Mesendoderm (in vitro differentiated cells): Measurements from ENCODE around the gene ERP29.
A peak's percentile ranks its signal among the peaks of the same experiment; 100 is the strongest.

Source experiments
- DNase-seq: peaks from one replicate; pipeline ENCODE4 v3.0.0; 2013
- H2AK5ac ChIP-seq: 2 replicates; pipeline ENCODE4 v1.6.1; 2013; ENCODE audit warnings: low read length, inconsistent platforms
- H2BK120ac ChIP-seq: 2 replicates; pipeline ENCODE4 v1.6.1; 2013; ENCODE audit warnings: low read depth, mild to moderate bottlenecking, low read length, moderate library complexity, mixed read lengths
- H2BK15ac ChIP-seq: replicated peaks from 2 replicates; pipeline ENCODE4 v1.6.1; 2013; ENCODE audit warnings: low read depth, mild to moderate bottlenecking, moderate library complexity
- H2BK5ac ChIP-seq: 2 replicates; pipeline ENCODE4 v1.6.1; 2013; ENCODE audit warnings: low read length, inconsistent platforms
- H3K18ac ChIP-seq: 2 replicates; pipeline ENCODE4 v1.6.1; 2013; ENCODE audit warnings: mild to moderate bottlenecking, low read length, mixed read lengths
- H3K23ac ChIP-seq: one replicate; pipeline ENCODE4 v1.6.1; 2013; ENCODE audit warnings: low read length
- H3K27ac ChIP-seq: 2 replicates; pipeline ENCODE4 v1.5.1; 2013; ENCODE audit warnings: low read depth, mild to moderate bottlenecking, inconsistent platforms, low read length, moderate library complexity
- H3K27me3 ChIP-seq: 2 replicates; pipeline ENCODE4 v1.6.1; 2013; ENCODE audit warnings: low read length, control low read depth, mild to moderate bottlenecking, inconsistent platforms; ENCODE audit not compliant: insufficient read depth, poor library complexity
- H3K36me3 ChIP-seq: 2 replicates; pipeline ENCODE4 v1.6.1; 2013; ENCODE audit warnings: low read length, inconsistent platforms; ENCODE audit not compliant: control insufficient read depth, insufficient read depth
- H3K4ac ChIP-seq: one replicate; pipeline ENCODE4 v1.6.1; 2013; ENCODE audit warnings: low read depth, mild to moderate bottlenecking, low read length, moderate library complexity
- H3K4me1 ChIP-seq: 2 replicates; pipeline ENCODE4 v1.6.1; 2013; ENCODE audit warnings: low read depth, low read length, inconsistent platforms; ENCODE audit not compliant: control insufficient read depth
- H3K4me2 ChIP-seq: 2 replicates; pipeline ENCODE4 v1.6.1; 2013; ENCODE audit warnings: low read length
- H3K4me3 ChIP-seq: 2 replicates; pipeline ENCODE4 v1.5.1; 2013; ENCODE audit warnings: mild to moderate bottlenecking, low read length
- H3K56ac ChIP-seq: one replicate; pipeline ENCODE4 v1.6.1; 2013; ENCODE audit warnings: low read length
- H3K79me1 ChIP-seq: 2 replicates; pipeline ENCODE4 v1.6.1; 2013; ENCODE audit warnings: low read length, inconsistent platforms
- H3K79me2 ChIP-seq: 2 replicates; pipeline ENCODE4 v1.6.1; 2013; ENCODE audit warnings: mild to moderate bottlenecking, low read length; ENCODE audit not compliant: control insufficient read depth, insufficient read depth
- H3K9ac ChIP-seq: 2 replicates; pipeline ENCODE4 v1.6.1; 2013; ENCODE audit warnings: low read length, inconsistent platforms
- H4K5ac ChIP-seq: one replicate; pipeline ENCODE4 v1.6.1; 2013; ENCODE audit warnings: low read length
- H4K8ac ChIP-seq: one replicate; pipeline ENCODE4 v1.6.1; 2013; ENCODE audit warnings: low read depth, mild to moderate bottlenecking, control low read depth, low read length, moderate library complexity
- WGBS: extraction: QIAGEN DNeasy Blood & Tissue Kit; methylation state at CpG from one replicate; pipeline ENCODE4 v1.1.7; 2013; ENCODE audit warnings: low lambda C conversion rate, missing lambda C conversion rate; ENCODE audit not compliant: insufficient coverage; ENCODE audit errors: extremely low coverage; 5-methylcytosine and 5-hydroxymethylcytosine counted together

The ERP29 gene

GRCh38 chr12:112011685-112012084 is 1.5 kb upstream of the ERP29 start:
- WGBS: no CpG with 5 or more reads among the region's 8 CpGs
- H3K79me2 ChIP-seq: peaks cover 29% of the 10 kb centered on the region
- no peak for DNase-seq
- H2BK120ac ChIP-seq: no peak overlapping the region
- no peak overlapping the region for H3K23ac ChIP-seq
- peak overlapping the region; percentile 99 for H3K9ac ChIP-seq
- H2AK5ac ChIP-seq: no peak overlapping the region
- peak overlapping the region; percentile 97 for H3K4me2 ChIP-seq
- H3K18ac ChIP-seq: no peak overlapping the region
- H2BK5ac ChIP-seq: no peak overlapping the region
- peaks cover 18% of the 10 kb centered on the region for H3K79me1 ChIP-seq
- no peak overlapping the region for H4K8ac ChIP-seq
- no peak overlapping the region for H3K27ac ChIP-seq
- no peak overlapping the region for H4K5ac ChIP-seq
- no peak overlapping the region for H3K4ac ChIP-seq
- H2BK15ac ChIP-seq: no peak overlapping the region
- no peaks in the 10 kb centered on the region for H3K27me3 ChIP-seq
- no peaks in the 10 kb centered on the region for H3K36me3 ChIP-seq
- peaks cover 2% of the 10 kb centered on the region for H3K4me1 ChIP-seq
- peak overlapping the region; percentile 100 for H3K56ac ChIP-seq
- no peak overlapping the region for H3K4me3 ChIP-seq

DNA sequence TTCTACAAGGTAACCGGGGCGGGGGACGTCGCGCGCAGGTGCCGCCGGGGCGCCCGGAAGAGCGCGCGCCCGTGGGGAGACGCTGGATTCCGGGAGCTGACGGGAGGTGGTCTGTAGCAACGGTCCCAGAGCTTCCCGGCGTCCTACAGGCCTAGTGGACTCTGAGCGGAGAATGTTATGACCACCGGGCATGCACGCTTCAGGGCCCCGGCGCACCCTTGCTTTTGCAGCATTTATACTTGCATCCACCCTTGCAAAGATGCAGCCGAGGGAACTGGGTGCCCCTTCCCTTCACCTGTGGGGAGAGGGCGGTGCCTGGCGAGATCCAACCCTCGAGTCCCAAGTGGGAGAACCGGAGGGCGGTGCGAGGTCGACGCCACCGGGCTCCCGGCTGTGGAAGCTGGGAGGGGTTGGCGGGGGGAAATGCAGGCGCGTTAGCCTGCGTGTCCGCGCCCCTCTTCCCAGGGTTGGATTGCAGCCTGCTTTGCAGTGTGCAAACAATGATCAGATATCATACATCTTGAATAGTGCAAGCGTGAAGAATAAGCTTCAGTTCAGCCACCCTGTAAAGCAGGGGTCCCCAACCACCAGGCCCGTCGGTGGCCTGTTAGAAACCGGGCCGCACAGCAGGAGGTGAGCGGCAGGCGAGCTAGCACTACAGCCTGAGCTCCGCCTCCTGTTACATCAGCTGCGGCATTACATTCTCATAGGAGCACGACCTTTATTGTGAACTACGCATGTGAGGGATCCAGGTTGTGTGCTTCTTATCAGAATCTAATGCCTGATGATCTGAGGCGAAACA is 576 bp downstream of the ERP29 start:
- peak overlapping the region; percentile 29 for H2BK5ac ChIP-seq
- peak overlapping the region; percentile 53 for H3K4me3 ChIP-seq
- peaks cover 19% of the 10 kb centered on the region for H3K79me1 ChIP-seq
- H3K56ac ChIP-seq: peak overlapping the region; percentile 86
- H2BK15ac ChIP-seq: no peak overlapping the region
- H3K27ac ChIP-seq: peak overlapping the region; percentile 79
- H4K8ac ChIP-seq: no peak overlapping the region
- peak overlapping the region; percentile 80 for H3K9ac ChIP-seq
- H3K18ac ChIP-seq: peak overlapping the region; percentile 34
- peaks cover 43% of the 10 kb centered on the region for H3K79me2 ChIP-seq
- WGBS: no CpG with 5 or more reads among the region's 54 CpGs
- no peak overlapping the region for H2AK5ac ChIP-seq
- no peaks in the 10 kb centered on the region for H3K27me3 ChIP-seq
- no peak overlapping the region for H4K5ac ChIP-seq
- H3K4ac ChIP-seq: peak overlapping the region; percentile 17
- DNase-seq: peak; percentile 91
- peak overlapping the region; percentile 68 for H3K4me2 ChIP-seq
- peaks cover 2% of the 10 kb centered on the region for H3K4me1 ChIP-seq
- peak overlapping the region; percentile 67 for H3K23ac ChIP-seq
- no peaks in the 10 kb centered on the region for H3K36me3 ChIP-seq
- no peak overlapping the region for H2BK120ac ChIP-seq

- no peak overlapping the region for H4K5ac ChIP-seq
- no peak overlapping the region for H3K9ac ChIP-seq
- peaks cover 1% of the 10 kb centered on the region for H3K36me3 ChIP-seq
- H3K4me2 ChIP-seq: no peak overlapping the region
- H2BK15ac ChIP-seq: no peak overlapping the region
- no peak overlapping the region for H3K18ac ChIP-seq
- WGBS: no CpG with 5 or more reads among the region's 6 CpGs
- H3K4ac ChIP-seq: no peak overlapping the region
- peaks cover 23% of the 10 kb centered on the region for H3K79me1 ChIP-seq
- H3K4me1 ChIP-seq: peaks cover 2% of the 10 kb centered on the region
- no peaks in the 10 kb centered on the region for H3K27me3 ChIP-seq
- no peak overlapping the region for H3K27ac ChIP-seq
- no peak overlapping the region for H4K8ac ChIP-seq
- no peak overlapping the region for H3K56ac ChIP-seq
- H2BK120ac ChIP-seq: no peak overlapping the region
- H2BK5ac ChIP-seq: no peak overlapping the region
- H3K79me2 ChIP-seq: peaks cover 50% of the 10 kb centered on the region
- no peak for DNase-seq
- H3K23ac ChIP-seq: no peak overlapping the region
- H3K4me3 ChIP-seq: no peak overlapping the region
- no peak overlapping the region for H2AK5ac ChIP-seq
Observed at GRCh38 chr12:112015938-112016337, 2.7 kb downstream of the ERP29 start.

DNA sequence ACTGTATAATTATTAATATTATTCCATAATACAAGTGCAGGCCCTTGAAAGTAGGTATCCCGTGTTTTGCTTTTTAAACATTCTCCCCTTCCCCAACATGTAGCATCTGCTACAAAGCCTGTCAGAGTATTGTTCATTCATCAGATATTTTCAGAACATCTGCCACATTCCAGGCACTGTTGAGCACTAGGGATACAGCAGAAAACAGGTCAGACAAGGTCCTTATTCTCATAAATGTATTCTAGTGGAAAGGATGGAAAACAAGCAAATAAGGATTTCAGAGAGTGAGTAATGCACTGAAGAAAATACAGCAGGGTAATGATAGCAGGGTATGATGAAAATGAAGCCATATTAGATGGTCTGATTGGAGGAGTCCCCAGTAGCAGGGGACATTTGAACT is 3.8 kb downstream of the ERP29 start:
- no peak overlapping the region for H3K4me3 ChIP-seq
- peaks cover 51% of the 10 kb centered on the region for H3K79me2 ChIP-seq
- no peak overlapping the region for H2BK5ac ChIP-seq
- peaks cover 1% of the 10 kb centered on the region for H3K36me3 ChIP-seq
- DNase-seq: no peak
- no peak overlapping the region for H2AK5ac ChIP-seq
- H3K18ac ChIP-seq: no peak overlapping the region
- no peak overlapping the region for H3K23ac ChIP-seq
- H3K79me1 ChIP-seq: peaks cover 22% of the 10 kb centered on the region
- H3K27me3 ChIP-seq: no peaks in the 10 kb centered on the region
- H2BK15ac ChIP-seq: no peak overlapping the region
- no peak overlapping the region for H3K9ac ChIP-seq
- no peak overlapping the region for H2BK120ac ChIP-seq
- no peak overlapping the region for H3K56ac ChIP-seq
- H3K4me1 ChIP-seq: no peaks in the 10 kb centered on the region
- no CpG with 5 or more reads among the region's 1 CpG for WGBS
- no peak overlapping the region for H4K8ac ChIP-seq
- no peak overlapping the region for H3K4me2 ChIP-seq
- H4K5ac ChIP-seq: no peak overlapping the region
- H3K27ac ChIP-seq: no peak overlapping the region
- no peak overlapping the region for H3K4ac ChIP-seq

DNA sequence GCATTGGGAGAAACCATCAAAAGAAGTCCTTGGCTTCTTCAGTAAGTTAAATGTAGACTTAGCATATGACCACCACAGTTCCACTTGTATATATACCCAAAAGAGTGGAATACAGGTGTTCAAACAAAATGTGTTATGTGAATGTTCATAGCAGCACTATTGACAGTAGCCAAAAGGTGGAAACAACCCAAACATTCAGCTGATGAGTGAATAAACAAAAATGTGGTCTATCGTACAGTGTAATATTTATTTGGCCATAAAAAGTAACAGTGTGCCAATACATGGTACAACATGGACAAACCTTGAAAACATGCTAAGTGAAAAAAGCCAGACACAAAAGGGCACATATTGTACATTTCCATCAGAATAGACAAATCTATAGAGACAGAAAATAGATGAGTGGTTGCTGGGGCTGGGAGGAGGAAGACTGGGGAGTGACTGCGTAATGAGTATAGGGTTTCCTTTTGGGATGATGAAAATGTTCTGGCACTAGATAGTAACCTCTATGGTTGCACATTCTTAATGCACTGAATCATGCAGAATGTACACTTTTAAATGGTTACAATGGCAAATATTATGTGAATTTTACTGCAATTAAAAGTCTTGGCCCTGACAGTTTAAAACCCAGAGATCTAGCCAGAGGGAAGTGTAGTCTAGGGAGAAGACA is 5.5 kb downstream of the ERP29 start:
- H3K4ac ChIP-seq: no peak overlapping the region
- WGBS: no CpG with 5 or more reads among the region's 2 CpGs
- H2BK120ac ChIP-seq: no peak overlapping the region
- no peak for DNase-seq
- H3K4me3 ChIP-seq: no peak overlapping the region
- no peaks in the 10 kb centered on the region for H3K4me1 ChIP-seq
- no peak overlapping the region for H3K4me2 ChIP-seq
- H4K8ac ChIP-seq: no peak overlapping the region
- H3K9ac ChIP-seq: no peak overlapping the region
- H4K5ac ChIP-seq: no peak overlapping the region
- H3K79me1 ChIP-seq: peaks cover 24% of the 10 kb centered on the region
- H2BK15ac ChIP-seq: no peak overlapping the region
- no peaks in the 10 kb centered on the region for H3K27me3 ChIP-seq
- H2BK5ac ChIP-seq: no peak overlapping the region
- peaks cover 3% of the 10 kb centered on the region for H3K36me3 ChIP-seq
- no peak overlapping the region for H3K23ac ChIP-seq
- H3K56ac ChIP-seq: no peak overlapping the region
- no peak overlapping the region for H3K18ac ChIP-seq
- H3K79me2 ChIP-seq: peaks cover 49% of the 10 kb centered on the region
- H3K27ac ChIP-seq: no peak overlapping the region
- no peak overlapping the region for H2AK5ac ChIP-seq
